C1 segment of cervical spinal cord (tissue), 14 donors: ENCODE data around the gene PEX3.

ENCODE experiments used
- DNase-seq, 14 donors: peaks; one replicate each; lab custom pipeline; 2025; lab: John Stamatoyannopoulos, UW

The PEX3 gene

DNA sequence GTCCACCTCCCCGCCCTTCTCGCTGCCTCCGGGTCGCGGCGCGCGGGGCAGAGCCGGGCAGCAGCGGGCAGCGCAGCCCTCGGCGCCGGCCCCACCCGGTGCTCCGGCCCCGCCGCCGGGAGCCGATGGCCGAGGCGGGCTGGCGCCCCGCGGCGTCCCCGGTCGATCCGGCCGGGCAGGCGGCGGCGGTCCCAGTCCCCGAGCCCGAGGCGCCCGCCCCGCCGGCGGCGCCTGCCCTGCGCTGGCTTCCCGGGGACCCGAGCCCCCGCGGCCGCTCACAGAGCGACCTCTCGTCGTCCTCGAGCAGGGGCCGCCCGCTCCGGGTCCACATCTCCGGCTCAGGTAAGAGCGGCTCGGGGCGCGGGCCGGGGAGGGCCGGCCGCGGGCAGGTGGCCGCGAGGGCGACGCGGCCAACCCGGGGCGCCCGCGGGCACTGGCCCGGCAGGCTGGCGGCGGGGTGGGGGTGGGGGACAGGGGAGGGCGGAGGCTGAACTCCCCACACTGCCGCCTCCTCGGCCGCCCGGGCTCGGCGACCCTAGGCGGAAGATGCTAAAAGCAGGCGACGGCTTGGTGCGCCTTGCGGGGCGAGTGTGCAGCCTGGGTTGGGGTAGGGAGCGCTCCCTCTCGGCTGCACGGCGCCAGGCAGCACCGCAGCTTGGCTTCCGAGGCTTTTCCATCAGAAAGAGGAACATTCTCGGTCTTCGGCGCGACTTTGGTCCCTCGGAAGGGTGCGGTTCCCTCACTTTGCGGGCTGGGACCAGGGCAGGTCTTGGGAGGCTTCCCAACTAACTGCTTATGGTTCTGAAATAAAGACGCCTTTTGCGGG lies 86.5 kb downstream of the PEX3 start:
- DNase-seq = peak in 9 of 14 donors; percentile 9 to 62 (median 27)

DNA sequence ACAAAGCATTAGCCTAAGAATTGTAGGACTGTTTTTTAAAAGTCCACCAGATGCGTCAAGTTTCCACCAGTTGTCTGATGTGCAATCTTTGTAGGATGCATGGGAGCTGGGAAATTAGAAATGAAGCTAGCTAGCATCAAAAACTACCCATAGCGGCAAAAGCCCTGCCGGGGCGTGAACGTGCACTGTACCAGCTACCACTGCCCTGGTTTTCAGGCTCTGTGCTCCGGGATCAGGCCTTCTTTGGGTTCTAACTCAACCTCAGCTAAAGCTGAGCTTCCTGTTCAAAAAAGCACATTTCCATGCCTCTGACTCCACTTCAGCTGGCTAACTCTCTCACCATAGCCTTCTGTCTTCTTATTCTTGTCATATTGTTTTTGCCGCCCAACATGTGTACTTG lies 87.8 kb downstream of the PEX3 start:
- no peak for DNase-seq

GRCh38 chr6:143539106-143539505 lies 88.5 kb downstream of the PEX3 start:
- no peak for DNase-seq

- no peak for DNase-seq
Measured at GRCh38 chr6:143539734-143540133, 89.1 kb downstream of the PEX3 start.

DNA sequence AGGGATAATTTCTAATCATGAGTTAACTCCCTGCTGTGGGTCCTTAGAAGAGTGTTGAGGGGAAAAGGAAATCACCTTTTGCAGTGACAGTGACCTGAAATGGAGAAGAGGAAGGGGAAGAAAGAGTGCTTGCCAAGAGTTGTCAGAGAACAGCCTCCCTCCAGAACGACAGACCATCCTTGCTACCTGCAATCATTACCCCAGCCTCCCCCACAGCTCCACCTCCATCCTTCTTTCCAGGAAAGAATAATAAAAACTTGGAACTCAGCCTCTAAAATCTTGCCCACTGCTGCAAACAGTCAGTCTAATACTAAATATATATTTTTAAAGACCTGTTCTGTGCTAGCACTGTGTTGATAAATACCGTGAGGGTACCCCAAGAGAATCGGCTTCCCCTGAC lies 89.6 kb downstream of the PEX3 start:
- DNase-seq = no peak
